ENCODE data around the gene TCF4.

DNA sequence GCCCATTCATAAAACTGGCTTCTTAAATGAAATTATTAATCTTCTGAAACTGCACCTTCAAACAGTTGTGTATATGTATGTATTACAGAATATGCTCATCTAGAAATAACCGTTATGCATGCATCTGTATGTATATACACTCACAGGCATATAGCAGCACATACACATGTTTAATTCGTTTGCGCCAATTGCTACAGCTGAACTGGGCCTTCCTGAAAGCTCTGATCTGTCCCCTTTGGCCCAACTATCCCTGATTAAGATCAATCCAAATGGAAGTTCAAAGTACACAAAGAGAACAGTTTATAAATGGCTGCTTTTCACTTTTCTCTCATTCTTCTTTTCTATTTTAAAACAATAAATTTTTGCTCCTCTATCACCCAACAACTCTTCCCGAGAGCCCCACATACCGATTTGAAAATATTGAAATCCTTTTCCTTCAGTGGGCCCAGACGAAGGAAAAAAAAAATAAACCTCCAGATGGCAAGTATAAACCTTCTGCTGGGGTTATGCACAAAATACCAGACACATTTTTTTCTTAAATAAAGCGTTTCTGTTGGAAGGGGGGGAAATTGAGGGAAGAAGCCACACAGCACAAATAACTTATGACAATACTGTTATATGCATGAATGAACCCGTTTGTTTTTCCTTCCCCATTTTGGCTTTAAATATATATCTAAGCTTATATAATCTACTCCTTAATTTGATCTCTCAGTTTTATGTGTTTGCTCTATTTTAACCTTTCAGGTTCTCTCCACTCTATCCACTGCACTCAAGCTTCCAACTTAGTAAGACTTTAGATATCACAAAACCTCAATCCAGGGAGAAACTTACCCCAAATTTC is 267.3 kb downstream of the TCF4 start:
- TF ChIP-seq, protein P1, sequence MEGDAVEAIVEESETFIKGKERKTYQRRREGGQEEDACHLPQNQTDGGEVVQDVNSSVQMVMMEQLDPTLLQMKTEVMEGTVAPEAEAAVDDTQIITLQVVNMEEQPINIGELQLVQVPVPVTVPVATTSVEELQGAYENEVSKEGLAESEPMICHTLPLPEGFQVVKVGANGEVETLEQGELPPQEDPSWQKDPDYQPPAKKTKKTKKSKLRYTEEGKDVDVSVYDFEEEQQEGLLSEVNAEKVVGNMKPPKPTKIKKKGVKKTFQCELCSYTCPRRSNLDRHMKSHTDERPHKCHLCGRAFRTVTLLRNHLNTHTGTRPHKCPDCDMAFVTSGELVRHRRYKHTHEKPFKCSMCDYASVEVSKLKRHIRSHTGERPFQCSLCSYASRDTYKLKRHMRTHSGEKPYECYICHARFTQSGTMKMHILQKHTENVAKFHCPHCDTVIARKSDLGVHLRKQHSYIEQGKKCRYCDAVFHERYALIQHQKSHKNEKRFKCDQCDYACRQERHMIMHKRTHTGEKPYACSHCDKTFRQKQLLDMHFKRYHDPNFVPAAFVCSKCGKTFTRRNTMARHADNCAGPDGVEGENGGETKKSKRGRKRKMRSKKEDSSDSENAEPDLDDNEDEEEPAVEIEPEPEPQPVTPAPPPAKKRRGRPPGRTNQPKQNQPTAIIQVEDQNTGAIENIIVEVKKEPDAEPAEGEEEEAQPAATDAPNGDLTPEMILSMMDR (IDR thresholded peaks at IDR 0.05): no peak
- TF ChIP-seq POLR2AphosphoS5 (IDR thresholded peaks at IDR 0.05) (no peak), POLR2A (IDR thresholded peaks at IDR 0.05) (no peak), EP300 (IDR thresholded peaks at IDR 0.05) (no peak)

All from suprapubic skin (tissue), 4 donors.